Lower lobe of right lung (tissue), 2 donors: Measurements from ENCODE around the gene ZNF236. TPM values are rescaled to one million over a fixed set of nuclear protein-coding genes. Genes with fewer than 3 reads are reported as not detected.
"Not testable (repeated sequence)": the region's sequence is repeated elsewhere in the genome, so short reads cannot be mapped to it uniquely, and the experiment has no call there.

Source experiments
- ATAC-seq, 2 donors: fragments of 200-7000 bp; cut with Tn5 transposase; one replicate each; pipeline ENCODE4 v1.9.1; 2020 to 2022; ENCODE audit warnings: mild to moderate bottlenecking in 2 of 2, moderate library complexity in 2 of 2
- DNase-seq: peaks from one replicate; pipeline ENCODE4 v3.0.0-alpha.2; 2020
- H3K27ac ChIP-seq: fragments of 200-600 bp; one replicate; pipeline ENCODE4 v1.8.0; 2022
- H3K27me3 ChIP-seq: fragments of 200-600 bp; one replicate; pipeline ENCODE4 v1.8.0; 2022; ENCODE audit warnings: low read depth
- H3K36me3 ChIP-seq: fragments of 200-600 bp; one replicate; pipeline ENCODE4 v1.8.0; 2022; ENCODE audit warnings: mild to moderate bottlenecking
- H3K4me1 ChIP-seq: fragments of 200-600 bp; one replicate; pipeline ENCODE4 v1.8.0; 2022
- H3K4me3 ChIP-seq: fragments of 200-600 bp; one replicate; pipeline ENCODE4 v1.8.0; 2022; ENCODE audit warnings: mild to moderate bottlenecking
- H3K9me3 ChIP-seq: fragments of 200-600 bp; one replicate; pipeline ENCODE4 v1.8.0; 2022
- CTCF ChIP-seq: fragments of 200-600 bp; IDR thresholded peaks from one replicate; pipeline ENCODE4 v1.8.0; 2022; ENCODE audit warnings: antibody characterized with exemption, mild to moderate bottlenecking
- intact Hi-C: fragments of 100-400 bp; cut with DNase I; formaldehyde crosslinking; loops from one replicate; pipeline ENCODE4 v1.11.0; 2022
- total RNA-seq: library from RNA; stranded (reverse); fragmentation: NEBNext Ultra II Directional; extraction: Animal tissue kit (Norgen Biotek cat#: 25700); gene quantifications from one replicate; pipeline ENCODE4 v1.2.1, GENCODE V29; 2021
- donor health status: DM: no; HTN: yes; CAD: no; lungs with severe emphysema.

ZNF236 gene
- total RNA-seq, 1 donor from 2014 or later, result 18.0 TPM

GRCh38 chr18:77016936-77017335 is 194.6 kb downstream of the ZNF236 start:
- H3K9me3 ChIP-seq, result no peaks in the 10 kb centered on the region
- TF ChIP-seq CTCF, result no peak
- peaks cover 46% of the 10 kb centered on the region for H3K4me1 ChIP-seq
- DNase-seq, result no peak
- no peak overlapping the region for H3K27ac ChIP-seq
- peaks cover 28% of the 10 kb centered on the region for H3K36me3 ChIP-seq
- no peaks in the 10 kb centered on the region for H3K27me3 ChIP-seq
- intact Hi-C loops, result loop anchor here (10.0 kb wide), 1 partner anchor 198 kb away; no protein-coding TSS in a partner anchor
- ATAC-seq, result no peak
- H3K4me3 ChIP-seq, result no peak overlapping the region

GRCh38 chr18:77017355-77017754 is 195.0 kb downstream of the ZNF236 start:
- no peaks in the 10 kb centered on the region for H3K27me3 ChIP-seq
- peaks cover 46% of the 10 kb centered on the region for H3K4me1 ChIP-seq
- TF ChIP-seq CTCF, result no peak
- H3K36me3 ChIP-seq, result peaks cover 30% of the 10 kb centered on the region
- H3K4me3 ChIP-seq, result no peak overlapping the region
- no peak overlapping the region for H3K27ac ChIP-seq
- ATAC-seq, result no peak
- H3K9me3 ChIP-seq, result no peaks in the 10 kb centered on the region
- no peak for DNase-seq
- intact Hi-C loops, result loop anchor here (10.0 kb wide), 1 partner anchor 197 kb away; no protein-coding TSS in a partner anchor

GRCh38 chr18:77018650-77019049 is 196.3 kb downstream of the ZNF236 start:
- H3K27me3 ChIP-seq, H3K27ac ChIP-seq, H3K9me3 ChIP-seq, H3K4me3 ChIP-seq, DNase-seq, ATAC-seq: not testable (repeated sequence)
- intact Hi-C loops, result loop anchor here (10.0 kb wide), 1 partner anchor 196 kb away; no protein-coding TSS in a partner anchor
- peaks cover 30% of the 10 kb centered on the region for H3K36me3 ChIP-seq
- peaks cover 33% of the 10 kb centered on the region for H3K4me1 ChIP-seq

GRCh38 chr18:77019641-77020040 is 197.3 kb downstream of the ZNF236 start:
- Histone ChIP-seq H3K27ac (no peak overlapping the region), H3K4me1 (peaks cover 23% of the 10 kb centered on the region), H3K9me3 (no peaks in the 10 kb centered on the region), H3K27me3 (no peaks in the 10 kb centered on the region), H3K4me3 (no peak overlapping the region), H3K36me3 (peaks cover 35% of the 10 kb centered on the region)
- TF ChIP-seq CTCF, result no peak
- intact Hi-C loops, result loop anchor here (10.0 kb wide), 1 partner anchor 195 kb away; no protein-coding TSS in a partner anchor
- DNase-seq (no peak), ATAC-seq (no peak)
